ENCODE measurements around the gene ACTR6. TPM values are rescaled to one million over a fixed set of nuclear protein-coding genes. Genes with fewer than 3 reads are reported as not detected.

The ACTR6 gene
- polyA plus RNA-seq, 1 donor (not counting 4 experiments of a cell fraction or from before 2014, with no cell fraction given), result 33.1 TPM

DNA sequence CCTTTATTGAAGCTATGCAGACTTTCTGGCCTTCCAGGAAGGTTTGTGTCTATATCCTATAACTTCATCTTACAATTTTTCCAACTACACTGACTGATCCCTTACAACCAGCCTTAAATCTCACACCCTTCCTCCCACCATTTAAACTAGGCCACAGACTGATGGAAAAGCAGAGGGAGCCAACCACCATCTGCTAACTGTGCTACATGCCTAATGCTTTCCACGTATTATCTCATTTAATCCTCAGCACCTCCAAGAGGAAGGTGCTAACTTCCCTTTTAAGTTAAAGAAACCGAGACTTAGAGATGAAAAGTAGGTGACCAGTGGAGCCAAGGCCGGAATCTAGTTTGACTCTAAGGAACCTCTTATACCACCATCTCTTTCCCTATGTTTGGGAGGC is 35.3 kb upstream of the ACTR6 start:
- Histone ChIP-seq H4K20me1 (ENCODE audit: control insufficient read depth, extremely low read depth, insufficient read depth, low read length) (no peaks in the 10 kb centered on the region), H3K36me3 (ENCODE audit: control insufficient read depth in 2 of 2, extremely low read depth in 1 of 2, insufficient read depth in 2 of 2, low read length in 2 of 2) (no peaks in the 10 kb centered on the region), H3K9me1 (ENCODE audit: control insufficient read depth, extremely low read depth, insufficient read depth, low read length) (no peaks in the 10 kb centered on the region), H3K4me2 (ENCODE audit: control insufficient read depth, extremely low read depth, insufficient read depth, low read depth, low read length) (no peak overlapping the region), H2AFZ (ENCODE audit: control insufficient read depth, low read length) (no peak overlapping the region), H3K4me1 (ENCODE audit: control insufficient read depth, extremely low read depth, insufficient read depth, low read length) (peaks cover 17% of the 10 kb centered on the region), H3K9ac (ENCODE audit: control insufficient read depth, extremely low read depth, insufficient read depth, low read length) (no peak overlapping the region), H3K9me3 (ENCODE audit: control insufficient read depth, low read depth, low read length) (no peaks in the 10 kb centered on the region), H3K27ac (ENCODE audit: control insufficient read depth, insufficient read depth, low read length) (no peak overlapping the region), H3K79me2 (ENCODE audit: control insufficient read depth, insufficient read depth, low read length) (no peaks in the 10 kb centered on the region), H3K27me3 (ENCODE audit: control insufficient read depth, extremely low read depth, insufficient read depth, low read length) (no peaks in the 10 kb centered on the region), H3K4me3 (ENCODE audit: control insufficient read depth in 2 of 3, extremely low read depth in 1 of 3, insufficient read depth in 2 of 3, low read depth in 1 of 3, low read length in 3 of 3) (no peak overlapping the region)
- no peak for TF ChIP-seq EZH2 (IDR thresholded peaks at IDR 0.05; ENCODE audit: low read length)
- TF ChIP-seq CTCF (optimal IDR thresholded peaks at IDR 0.05 in 1 of 3, IDR thresholded peaks at IDR 0.05 in 1 of 3, conservative IDR thresholded peaks at IDR 0.05 in 1 of 3; ENCODE audit: extremely low read depth in 1 of 3, insufficient read depth in 2 of 3, low read length in 3 of 3), result no peak
- no peak for FAIRE-seq
- dilution Hi-C loops (cut with MboI; ENCODE audit: extremely low pct_ligation_motif_present, low sequenced_read_pairs), result no loop called here
- no peak for DNase-seq (ENCODE audit: low read depth, low spot score)

- no peaks in the 10 kb centered on the region for H3K9me1 ChIP-seq (ENCODE audit: control insufficient read depth, extremely low read depth, insufficient read depth, low read length)
- DNase-seq (ENCODE audit: low read depth, low spot score), result no peak
Observed at GRCh38 chr12:100166232-100166631, 34.4 kb upstream of the ACTR6 start.

More at GRCh38 chr12:100166232-100166631, 34.4 kb upstream of the ACTR6 start:
- Histone ChIP-seq H3K4me1 (ENCODE audit: control insufficient read depth, extremely low read depth, insufficient read depth, low read length) (peaks cover 17% of the 10 kb centered on the region), H3K9ac (ENCODE audit: control insufficient read depth, extremely low read depth, insufficient read depth, low read length) (no peak overlapping the region), H3K4me2 (ENCODE audit: control insufficient read depth, extremely low read depth, insufficient read depth, low read depth, low read length) (no peak overlapping the region), H4K20me1 (ENCODE audit: control insufficient read depth, extremely low read depth, insufficient read depth, low read length) (no peaks in the 10 kb centered on the region), H3K9me3 (ENCODE audit: control insufficient read depth, low read depth, low read length) (no peaks in the 10 kb centered on the region), H3K79me2 (ENCODE audit: control insufficient read depth, insufficient read depth, low read length) (no peaks in the 10 kb centered on the region), H3K27me3 (ENCODE audit: control insufficient read depth, extremely low read depth, insufficient read depth, low read length) (no peaks in the 10 kb centered on the region), H3K27ac (ENCODE audit: control insufficient read depth, insufficient read depth, low read length) (no peak overlapping the region), H3K36me3 (ENCODE audit: control insufficient read depth in 2 of 2, extremely low read depth in 1 of 2, insufficient read depth in 2 of 2, low read length in 2 of 2) (no peaks in the 10 kb centered on the region), H2AFZ (ENCODE audit: control insufficient read depth, low read length) (no peak overlapping the region), H3K4me3 (ENCODE audit: control insufficient read depth in 2 of 3, extremely low read depth in 1 of 3, insufficient read depth in 2 of 3, low read depth in 1 of 3, low read length in 3 of 3) (no peak overlapping the region)
- TF ChIP-seq CTCF (optimal IDR thresholded peaks at IDR 0.05 in 1 of 3, IDR thresholded peaks at IDR 0.05 in 1 of 3, conservative IDR thresholded peaks at IDR 0.05 in 1 of 3; ENCODE audit: extremely low read depth in 1 of 3, insufficient read depth in 2 of 3, low read length in 3 of 3), result no peak
- no peak for TF ChIP-seq EZH2 (IDR thresholded peaks at IDR 0.05; ENCODE audit: low read length)
- dilution Hi-C loops (cut with MboI; ENCODE audit: extremely low pct_ligation_motif_present, low sequenced_read_pairs), result no loop called here
- no peak for FAIRE-seq
